HepG2 (cell line): ENCODE data around the gene ALDOA. TPM values are rescaled to one million over a fixed set of nuclear protein-coding genes. Genes with fewer than 3 reads are reported as not detected.

Source experiments
- HINFP ChIP-seq: sonication (generic); formaldehyde crosslinking; IDR thresholded peaks from 2 replicates; pipeline ENCODE4 v1.4.0; 2020; ENCODE audit warnings: low read depth, mild to moderate bottlenecking, missing genetic modification reagents
- NFE2 ChIP-seq: sonication (generic); formaldehyde crosslinking; IDR thresholded peaks from 2 replicates; pipeline ENCODE4 v1.4.0; 2020; ENCODE audit warnings: missing genetic modification reagents
- RBAK ChIP-seq: sonication (generic); formaldehyde crosslinking; IDR thresholded peaks from 2 replicates; pipeline ENCODE4 v1.5.1; 2020; ENCODE audit warnings: mild to moderate bottlenecking, missing genetic modification reagents
- SMAD1 ChIP-seq: sonication (generic); formaldehyde crosslinking; IDR thresholded peaks from 2 replicates; pipeline ENCODE4 v1.4.0; 2020; ENCODE audit warnings: missing genetic modification reagents, low read depth, mild to moderate bottlenecking, borderline replicate concordance
- SMAD9 ChIP-seq: sonication (generic); formaldehyde crosslinking; IDR thresholded peaks from 2 replicates; pipeline ENCODE4 v1.5.1; 2020; ENCODE audit warnings: mild to moderate bottlenecking, missing genetic modification reagents
- SSRP1 ChIP-seq: IDR thresholded peaks from 2 replicates; pipeline ENCODE4 v1.6.1; 2016; ENCODE audit warnings: control low read depth
- SYNCRIP ChIP-seq: fragments of 200-400 bp; formaldehyde crosslinking; IDR thresholded peaks from 2 replicates; pipeline ENCODE4 v1.6.1; 2018; ENCODE audit warnings: mild to moderate bottlenecking, low read depth, low read length; ENCODE audit not compliant: insufficient read depth
- TMF1 ChIP-seq: sonication (generic); formaldehyde crosslinking; IDR thresholded peaks from 2 replicates; pipeline ENCODE4 v1.8.1; 2022; ENCODE audit warnings: low read depth, missing genetic modification reagents
- ZEB1 ChIP-seq: IDR thresholded peaks from 2 replicates; pipeline ENCODE4 v1.6.1; 2012; ENCODE audit warnings: mild to moderate bottlenecking, low read depth, inconsistent platforms; ENCODE audit not compliant: insufficient replicate concordance
- ZFP1 ChIP-seq: IDR thresholded peaks from 2 replicates; pipeline ENCODE4 v1.6.1; 2016
- ZKSCAN8 ChIP-seq: IDR thresholded peaks from 2 replicates; pipeline ENCODE4 v1.6.1; 2016; ENCODE audit warnings: borderline replicate concordance, missing genetic modification reagents, missing compliant biosample characterization
- ZNF331 ChIP-seq: sonication (generic); formaldehyde crosslinking; IDR thresholded peaks from 2 replicates; pipeline ENCODE4 v1.4.0; 2020; ENCODE audit warnings: missing genetic modification reagents
- ZNF552 ChIP-seq: sonication (generic); formaldehyde crosslinking; IDR thresholded peaks from 2 replicates; pipeline ENCODE4 v1.9.0; 2022; ENCODE audit warnings: missing genetic modification reagents, mild to moderate bottlenecking, borderline replicate concordance
- ZNF639 ChIP-seq: conservative IDR thresholded peaks from 2 replicates; pipeline ENCODE4 v1.6.1; 2018; ENCODE audit warnings: missing genetic modification reagents
- ZNF790 ChIP-seq: sonication (generic); formaldehyde crosslinking; IDR thresholded peaks from 2 replicates; pipeline ENCODE4 v1.8.0; 2022; ENCODE audit warnings: missing genetic modification reagents, mild to moderate bottlenecking, borderline replicate concordance
- ZSCAN25 ChIP-seq: sonication (generic); formaldehyde crosslinking; IDR thresholded peaks from 2 replicates; pipeline ENCODE4 v1.8.0; 2022; ENCODE audit warnings: mild to moderate bottlenecking, missing genetic modification reagents
- polyA plus RNA-seq, 8 experiments: library from polyadenylated mRNA; depleted of rRNA in 3 of 8; stranded (reverse) in 7 of 8; unstranded in 1 of 8; fragments of >200 nt; fragmentation: Illumina TruSeq in 4 of 8; extraction: Trizol in 4 of 8; gene quantifications; 2 replicates each; pipeline versions ENCODE4 v1.2.1 to v1.2.3, GENCODE V29; 2011 to 2016; ENCODE audit warnings: low read depth in 4 of 8, missing spikeins in 1 of 8, mixed read lengths in 1 of 8; ENCODE audit not compliant: insufficient read depth in 1 of 8
- total RNA-seq, 5 experiments: library from RNA; depleted of rRNA; stranded (reverse); fragments of >200 nt; fragmentation: Illumina TruSeq; extraction: Trizol; gene quantifications; 2 replicates each; pipeline ENCODE4 v1.2.3, GENCODE V29; 2016; ENCODE audit warnings: low read depth in 1 of 5
- TF ChIP-seq, protein P1 (sequence below): sonication (generic); formaldehyde crosslinking; conservative IDR thresholded peaks from 2 replicates; pipeline ENCODE4 v1.4.0; 2020; ENCODE audit warnings: missing genetic modification reagents
- TF ChIP-seq, protein P2 (sequence below): sonication (generic); formaldehyde crosslinking; IDR thresholded peaks from 2 replicates; pipeline ENCODE4 v1.5.0; 2020; ENCODE audit warnings: missing genetic modification reagents
- TF ChIP-seq, protein P3 (sequence below): sonication (generic); formaldehyde crosslinking; IDR thresholded peaks from 2 replicates; pipeline ENCODE4 v1.5.1; 2020; ENCODE audit warnings: mild to moderate bottlenecking, moderate library complexity, missing genetic modification reagents
- TF ChIP-seq, protein P4 (sequence below): sonication (generic); formaldehyde crosslinking; IDR thresholded peaks from 2 replicates; pipeline ENCODE4 v1.8.1; 2023; ENCODE audit warnings: mild to moderate bottlenecking, moderate library complexity, missing genetic modification reagents

ALDOA gene
- total and polyA plus RNA-seq, 2 of the 13 experiments (the other 11 are each of a cell fraction or from before 2014, with no cell fraction given): 925 to 1,884 TPM

DNA sequence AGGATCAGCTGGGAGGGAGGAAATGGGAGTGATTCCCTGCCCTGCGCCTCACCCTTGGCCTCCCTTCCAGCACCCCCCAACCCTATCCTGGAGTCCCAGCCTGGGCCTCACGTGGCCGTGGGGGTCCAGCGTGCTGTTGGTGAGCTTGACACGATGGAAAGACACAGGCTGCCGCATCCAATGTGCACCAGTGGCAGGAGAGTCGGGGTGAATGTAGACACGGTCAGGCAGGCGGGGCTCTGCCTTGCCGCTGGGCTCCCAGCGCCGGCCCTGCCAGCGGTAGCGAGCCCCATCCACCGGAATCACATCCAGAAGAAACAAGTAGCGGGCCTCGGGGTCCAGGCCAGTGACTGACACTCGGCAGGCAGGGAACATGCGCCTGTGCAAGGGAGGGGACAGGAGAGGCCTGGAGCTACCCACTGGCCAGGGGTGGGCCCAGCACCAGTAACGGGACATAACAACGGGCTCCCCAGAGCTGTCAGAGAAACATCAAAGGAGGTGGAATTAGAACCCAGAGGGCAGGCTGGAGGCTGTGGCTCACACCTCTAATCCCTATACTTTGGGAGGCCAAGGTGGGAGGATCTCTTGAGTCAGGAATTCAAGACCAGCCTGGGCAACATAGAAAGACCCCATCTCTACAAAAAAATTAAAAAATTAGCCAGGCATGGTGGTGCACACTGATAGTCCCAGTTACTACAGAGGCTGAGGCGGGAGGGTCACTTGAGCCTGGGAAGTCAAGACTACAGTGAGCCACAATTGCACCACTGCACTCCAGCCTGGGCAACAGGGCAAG lies 23.5 kb downstream of the ALDOA start (continued):
- no peak for TF ChIP-seq TMF1 (CRISPR knock-in tag)
- TF ChIP-seq, protein P1, sequence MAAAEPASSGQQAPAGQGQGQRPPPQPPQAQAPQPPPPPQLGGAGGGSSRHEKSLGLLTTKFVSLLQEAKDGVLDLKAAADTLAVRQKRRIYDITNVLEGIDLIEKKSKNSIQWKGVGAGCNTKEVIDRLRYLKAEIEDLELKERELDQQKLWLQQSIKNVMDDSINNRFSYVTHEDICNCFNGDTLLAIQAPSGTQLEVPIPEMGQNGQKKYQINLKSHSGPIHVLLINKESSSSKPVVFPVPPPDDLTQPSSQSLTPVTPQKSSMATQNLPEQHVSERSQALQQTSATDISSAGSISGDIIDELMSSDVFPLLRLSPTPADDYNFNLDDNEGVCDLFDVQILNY: no peak
- no peak for TF ChIP-seq ZNF552
- no peak for TF ChIP-seq NFE2 (CRISPR knock-in tag)
- peak; percentile 26; the same call in 1 of the 2 replicates for TF ChIP-seq ZKSCAN8
- no peak for TF ChIP-seq HINFP (CRISPR knock-in tag)
- TF ChIP-seq ZNF331: no peak
- TF ChIP-seq, protein P2, sequence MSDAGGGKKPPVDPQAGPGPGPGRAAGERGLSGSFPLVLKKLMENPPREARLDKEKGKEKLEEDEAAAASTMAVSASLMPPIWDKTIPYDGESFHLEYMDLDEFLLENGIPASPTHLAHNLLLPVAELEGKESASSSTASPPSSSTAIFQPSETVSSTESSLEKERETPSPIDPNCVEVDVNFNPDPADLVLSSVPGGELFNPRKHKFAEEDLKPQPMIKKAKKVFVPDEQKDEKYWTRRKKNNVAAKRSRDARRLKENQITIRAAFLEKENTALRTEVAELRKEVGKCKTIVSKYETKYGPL: no peak
- TF ChIP-seq, protein P3, sequence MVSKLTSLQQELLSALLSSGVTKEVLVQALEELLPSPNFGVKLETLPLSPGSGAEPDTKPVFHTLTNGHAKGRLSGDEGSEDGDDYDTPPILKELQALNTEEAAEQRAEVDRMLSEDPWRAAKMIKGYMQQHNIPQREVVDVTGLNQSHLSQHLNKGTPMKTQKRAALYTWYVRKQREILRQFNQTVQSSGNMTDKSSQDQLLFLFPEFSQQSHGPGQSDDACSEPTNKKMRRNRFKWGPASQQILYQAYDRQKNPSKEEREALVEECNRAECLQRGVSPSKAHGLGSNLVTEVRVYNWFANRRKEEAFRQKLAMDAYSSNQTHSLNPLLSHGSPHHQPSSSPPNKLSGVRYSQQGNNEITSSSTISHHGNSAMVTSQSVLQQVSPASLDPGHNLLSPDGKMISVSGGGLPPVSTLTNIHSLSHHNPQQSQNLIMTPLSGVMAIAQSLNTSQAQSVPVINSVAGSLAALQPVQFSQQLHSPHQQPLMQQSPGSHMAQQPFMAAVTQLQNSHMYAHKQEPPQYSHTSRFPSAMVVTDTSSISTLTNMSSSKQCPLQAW (CRISPR knock-in tag): peak; percentile 35; the same call in 1 of the 2 replicates
- TF ChIP-seq SMAD1: 0 out of 2 replicates have a peak, but pooled peaks have one; percentile 40
- no peak for TF ChIP-seq ZNF790 (CRISPR knock-in tag)
- TF ChIP-seq SYNCRIP: no peak
- TF ChIP-seq ZSCAN25 (CRISPR knock-in tag): 0 out of 2 replicates have a peak, but pooled peaks have one; percentile 45
- TF ChIP-seq SSRP1 (CRISPR knock-in tag): no peak
- no peak for TF ChIP-seq ZEB1
- no peak for TF ChIP-seq ZFP1
- no peak for TF ChIP-seq SMAD9
- TF ChIP-seq ZNF639 (CRISPR knock-in tag): no peak
- TF ChIP-seq, protein P4, sequence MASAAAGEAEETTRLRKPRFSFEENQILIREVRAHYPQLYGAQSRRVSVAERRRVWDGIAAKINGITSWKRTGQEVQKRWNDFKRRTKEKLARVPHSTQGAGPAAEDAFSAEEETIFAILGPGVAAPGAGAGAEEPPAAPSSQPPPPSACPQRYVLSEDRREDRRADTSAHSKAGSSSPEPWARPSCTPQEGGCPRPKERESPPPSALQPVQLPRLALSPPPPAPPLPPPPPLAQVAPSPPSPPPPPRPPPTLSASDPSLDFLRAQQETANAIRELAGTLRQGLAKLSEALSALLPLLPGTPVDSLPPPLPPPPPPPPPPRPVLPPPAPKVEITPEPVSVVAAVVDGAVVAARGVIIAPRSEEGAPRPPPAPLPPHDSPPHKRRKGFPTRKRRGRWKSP (CRISPR knock-in tag): peak; percentile 53; the same call in 1 of the 2 replicates
- TF ChIP-seq RBAK (CRISPR knock-in tag): 0 out of 2 replicates have a peak, but pooled peaks have one; percentile 36
